KMS-11 (cell line): ENCODE data around the gene ABCB6.

Source experiments
- H2AFZ ChIP-seq: fragments of 200-600 bp; sonication (generic); 2 replicates; pipeline ENCODE4 v1.6.1; 2016; ENCODE audit warnings: antibody characterized with exemption, mixed run types, low read depth
- H3K27ac ChIP-seq: fragments of 200-600 bp; sonication (generic); 2 replicates; pipeline ENCODE4 v1.6.1; 2016; ENCODE audit warnings: mild to moderate bottlenecking, mixed run types
- H3K27me3 ChIP-seq: fragments of 200-600 bp; sonication (generic); 2 replicates; pipeline ENCODE4 v1.6.1; 2017; ENCODE audit warnings: mild to moderate bottlenecking, low read depth, mixed run types, moderate library complexity; ENCODE audit not compliant: insufficient read depth
- H3K36me3 ChIP-seq: fragments of 200-600 bp; sonication (generic); 2 replicates; pipeline ENCODE4 v1.6.1; 2017; ENCODE audit warnings: mild to moderate bottlenecking, mixed run types; ENCODE audit not compliant: insufficient read depth
- H3K4me1 ChIP-seq: fragments of 200-600 bp; sonication (generic); 2 replicates; pipeline ENCODE4 v1.6.1; 2016; ENCODE audit warnings: mild to moderate bottlenecking, low read depth, mixed run types; ENCODE audit not compliant: poor library complexity, severe bottlenecking
- H3K4me2 ChIP-seq: fragments of 200-600 bp; sonication (generic); 2 replicates; pipeline ENCODE4 v1.7.0; 2016; ENCODE audit warnings: mild to moderate bottlenecking, mixed run types
- H3K4me3 ChIP-seq: fragments of 200-600 bp; sonication (generic); IDR thresholded peaks from 2 replicates; pipeline ENCODE4 v1.6.1; 2017; ENCODE audit warnings: low read depth, low read length, mixed read lengths; ENCODE audit not compliant: insufficient read depth
- H3K79me2 ChIP-seq: fragments of 200-600 bp; sonication (generic); 2 replicates; pipeline ENCODE4 v1.6.1; 2016; ENCODE audit warnings: low read depth, mixed run types; ENCODE audit not compliant: insufficient read depth
- H3K9ac ChIP-seq: fragments of 200-600 bp; sonication (generic); 2 replicates; pipeline ENCODE4 v1.6.1; 2016; ENCODE audit warnings: mild to moderate bottlenecking, mixed run types
- H4K20me1 ChIP-seq: fragments of 200-600 bp; sonication (generic); 2 replicates; pipeline ENCODE4 v1.6.1; 2016; ENCODE audit warnings: mild to moderate bottlenecking, mixed run types; ENCODE audit not compliant: insufficient read depth
- CTCF ChIP-seq: fragments of 200-600 bp; sonication (generic); conservative IDR thresholded peaks from 2 replicates; pipeline ENCODE4 v1.6.1; 2017; ENCODE audit warnings: low read depth, mild to moderate bottlenecking, antibody characterized with exemption, low read length, moderate library complexity, mixed read lengths

Gene ABCB6

GRCh38 chr2:219174146-219174545, 44.6 kb downstream of the ABCB6 start:
- Histone ChIP-seq H3K9ac (no peak overlapping the region), H3K4me2 (no peak overlapping the region), H3K27me3 (no peaks in the 10 kb centered on the region), H3K79me2 (peaks cover 16% of the 10 kb centered on the region; the same call in 1 of the 2 replicates), H3K27ac (no peak overlapping the region), H3K4me3 (no peak overlapping the region), H3K4me1 (peaks cover 13% of the 10 kb centered on the region), H2AFZ (no peak overlapping the region), H3K36me3 (no peaks in the 10 kb centered on the region), H4K20me1 (no peaks in the 10 kb centered on the region)
- no peak for TF ChIP-seq CTCF

GRCh38 chr2:219173176-219173575, 45.6 kb downstream of the ABCB6 start:
- no peak for TF ChIP-seq CTCF
- Histone ChIP-seq H3K27me3 (no peaks in the 10 kb centered on the region), H3K9ac (no peak overlapping the region), H3K79me2 (0 out of 2 replicates have a peak, but pooled peaks cover 10% of the 10 kb centered on the region), H2AFZ (no peak overlapping the region), H3K27ac (no peak overlapping the region), H3K4me2 (no peak overlapping the region), H3K4me3 (no peak overlapping the region), H3K36me3 (no peaks in the 10 kb centered on the region), H3K4me1 (peaks cover 18% of the 10 kb centered on the region), H4K20me1 (no peaks in the 10 kb centered on the region)

GRCh38 chr2:219172231-219173154, 46.3 kb downstream of the ABCB6 start:
- Histone ChIP-seq H3K36me3 (no peaks in the 10 kb centered on the region), H3K9ac (no peak overlapping the region), H3K4me1 (peaks cover 20% of the 10 kb centered on the region), H3K27me3 (no peaks in the 10 kb centered on the region), H3K27ac (no peak overlapping the region), H2AFZ (no peak overlapping the region), H3K4me3 (no peak overlapping the region), H3K4me2 (no peak overlapping the region), H3K79me2 (0 out of 2 replicates have a peak, but pooled peaks cover 10% of the 10 kb centered on the region), H4K20me1 (no peaks in the 10 kb centered on the region)
- no peak for TF ChIP-seq CTCF

- Histone ChIP-seq H3K4me1 (peaks cover 20% of the 10 kb centered on the region), H2AFZ (no peak overlapping the region), H3K79me2 (0 out of 2 replicates have a peak, but pooled peaks cover 10% of the 10 kb centered on the region), H3K36me3 (no peaks in the 10 kb centered on the region), H3K4me3 (no peak overlapping the region), H3K27ac (no peak overlapping the region), H3K27me3 (no peaks in the 10 kb centered on the region), H3K9ac (no peak overlapping the region), H4K20me1 (no peaks in the 10 kb centered on the region), H3K4me2 (no peak overlapping the region)
- TF ChIP-seq CTCF: peak; percentile 89
Measured at GRCh38 chr2:219171231-219171651, 47.5 kb downstream of the ABCB6 start.
